Fibroblast of pulmonary artery (primary cell): ENCODE data around the gene DCTN3.

Source experiments
- DNase-seq: peaks from one replicate; pipeline ENCODE4 v3.0.0-alpha.2; 2010; ENCODE audit warnings: low read depth
- H3K4me3 ChIP-seq: replicated peaks from 2 replicates; pipeline ENCODE4 v1.5.1; 2011; ENCODE audit warnings: low read depth, mild to moderate bottlenecking, control low read depth, low read length, moderate library complexity
- TF ChIP-seq, protein P1 (sequence below): IDR thresholded peaks from 2 replicates; pipeline ENCODE4 v1.5.1; 2011; ENCODE audit warnings: mild to moderate bottlenecking, control low read depth, low read length, inconsistent platforms; ENCODE audit errors: missing control alignments

Gene DCTN3

GRCh38 chr9:34575241-34575640 lies 45.1 kb downstream of the DCTN3 start:
- H3K4me3 ChIP-seq, result no peak overlapping the region
- TF ChIP-seq, protein P1, sequence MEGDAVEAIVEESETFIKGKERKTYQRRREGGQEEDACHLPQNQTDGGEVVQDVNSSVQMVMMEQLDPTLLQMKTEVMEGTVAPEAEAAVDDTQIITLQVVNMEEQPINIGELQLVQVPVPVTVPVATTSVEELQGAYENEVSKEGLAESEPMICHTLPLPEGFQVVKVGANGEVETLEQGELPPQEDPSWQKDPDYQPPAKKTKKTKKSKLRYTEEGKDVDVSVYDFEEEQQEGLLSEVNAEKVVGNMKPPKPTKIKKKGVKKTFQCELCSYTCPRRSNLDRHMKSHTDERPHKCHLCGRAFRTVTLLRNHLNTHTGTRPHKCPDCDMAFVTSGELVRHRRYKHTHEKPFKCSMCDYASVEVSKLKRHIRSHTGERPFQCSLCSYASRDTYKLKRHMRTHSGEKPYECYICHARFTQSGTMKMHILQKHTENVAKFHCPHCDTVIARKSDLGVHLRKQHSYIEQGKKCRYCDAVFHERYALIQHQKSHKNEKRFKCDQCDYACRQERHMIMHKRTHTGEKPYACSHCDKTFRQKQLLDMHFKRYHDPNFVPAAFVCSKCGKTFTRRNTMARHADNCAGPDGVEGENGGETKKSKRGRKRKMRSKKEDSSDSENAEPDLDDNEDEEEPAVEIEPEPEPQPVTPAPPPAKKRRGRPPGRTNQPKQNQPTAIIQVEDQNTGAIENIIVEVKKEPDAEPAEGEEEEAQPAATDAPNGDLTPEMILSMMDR, result no peak
- DNase-seq, result no peak

DNA sequence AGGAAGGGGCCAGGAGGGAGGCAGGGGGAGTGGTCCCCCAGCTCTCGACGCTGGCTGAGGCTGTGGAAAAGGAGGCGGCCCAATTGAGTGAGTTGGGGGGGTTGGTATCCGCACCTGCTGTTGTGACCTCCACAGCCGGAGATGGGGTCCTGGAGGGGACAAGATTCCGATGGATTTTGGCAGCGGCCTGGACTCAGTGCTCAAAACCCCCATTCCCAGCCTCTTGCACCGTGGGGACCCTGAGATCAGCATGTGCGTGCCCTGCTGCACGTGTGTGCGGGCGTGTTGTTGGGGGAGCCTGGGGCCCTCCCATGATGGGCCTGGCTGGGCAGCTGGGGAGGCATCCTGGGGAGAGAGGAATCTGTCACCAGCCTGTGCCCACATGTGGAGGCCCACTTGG lies 45.7 kb downstream of the DCTN3 start:
- DNase-seq, result no peak
- TF ChIP-seq, protein P1, result no peak
- H3K4me3 ChIP-seq, result no peak overlapping the region

DNA sequence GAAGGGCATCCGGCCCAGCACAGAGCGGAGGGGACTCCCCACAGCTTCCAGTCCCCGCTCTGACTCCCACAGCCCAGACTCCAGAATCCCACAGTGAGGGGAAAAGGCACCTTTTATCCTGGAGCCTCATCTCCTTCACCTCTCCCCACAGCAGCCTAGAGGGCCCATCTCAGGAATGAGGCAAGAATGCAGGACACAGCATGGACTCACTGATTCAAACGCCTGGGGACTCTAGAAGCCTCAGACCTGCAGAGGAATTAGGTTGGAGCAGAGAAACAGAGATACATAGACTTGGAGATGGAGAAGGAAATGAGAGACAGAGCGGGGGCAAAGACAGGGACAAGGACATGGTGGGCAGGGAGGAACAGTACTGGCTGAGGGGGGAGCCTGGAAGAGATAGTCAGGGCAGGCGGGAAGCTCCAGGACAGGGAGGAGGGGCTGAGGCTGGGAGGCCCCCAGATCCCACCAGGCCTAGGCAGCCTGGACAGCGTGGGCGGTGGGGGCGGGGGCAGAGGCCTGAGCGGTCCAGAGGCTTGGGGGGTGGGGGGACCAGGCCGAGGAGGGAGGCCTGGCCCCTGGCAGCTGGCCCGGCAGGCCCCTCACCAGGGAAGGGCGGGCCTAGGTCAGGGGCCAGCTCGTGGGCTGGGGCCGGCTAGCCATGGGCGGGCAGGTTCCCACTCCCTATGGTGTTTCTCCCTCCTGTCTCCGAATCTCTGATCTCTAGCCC lies 46.5 kb downstream of the DCTN3 start:
- no peak overlapping the region for H3K4me3 ChIP-seq
- TF ChIP-seq, protein P1, result no peak
- no peak for DNase-seq

DNA sequence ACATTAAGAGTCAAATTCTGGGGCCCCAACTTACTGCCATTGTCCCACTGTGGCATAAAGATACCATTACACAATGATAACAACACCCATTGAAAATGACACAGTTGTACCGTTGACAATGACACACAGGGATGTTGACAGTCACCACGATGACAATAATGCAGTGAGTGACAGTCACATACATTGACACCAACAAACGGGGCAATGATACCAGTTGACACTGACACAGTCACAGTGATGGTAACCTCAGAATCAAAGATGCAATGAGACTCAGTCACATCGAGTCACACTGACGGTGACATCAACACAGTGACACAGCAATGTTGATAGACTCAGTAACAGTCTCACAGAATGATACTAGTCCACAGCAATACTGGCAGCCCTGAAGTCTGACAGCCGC lies 47.7 kb downstream of the DCTN3 start:
- TF ChIP-seq, protein P1, result no peak
- no peak for DNase-seq
- no peak overlapping the region for H3K4me3 ChIP-seq

DNA sequence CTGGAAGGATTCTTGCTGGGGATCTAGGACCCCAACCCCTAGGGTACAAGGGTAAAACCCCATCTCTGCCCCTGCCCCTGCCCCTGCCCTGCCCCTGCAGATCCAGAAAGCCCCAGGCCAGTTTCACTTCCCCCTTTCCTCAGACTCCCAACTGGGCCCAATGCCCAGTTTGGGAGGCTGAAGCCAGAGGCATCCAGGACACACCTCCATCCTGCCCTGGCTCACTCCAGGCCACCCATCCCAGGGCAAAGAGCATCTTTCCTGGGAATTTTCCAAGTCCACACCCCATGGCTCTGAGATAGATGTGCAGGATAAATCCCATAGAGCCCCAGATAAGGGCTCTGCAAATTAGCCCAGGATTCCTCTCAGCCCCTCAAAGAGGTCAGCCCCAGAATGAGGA lies 48.2 kb downstream of the DCTN3 start:
- TF ChIP-seq, protein P1, result no peak
- DNase-seq, result no peak
- no peak overlapping the region for H3K4me3 ChIP-seq

- H3K4me3 ChIP-seq, result no peak overlapping the region
- TF ChIP-seq, protein P1, result no peak
- DNase-seq, result peak; percentile 30
Measured at GRCh38 chr9:34571481-34571810, 48.8 kb downstream of the DCTN3 start.

- no peak overlapping the region for H3K4me3 ChIP-seq
- no peak for DNase-seq
- TF ChIP-seq, protein P1, result no peak
Measured at GRCh38 chr9:34570809-34571480, 49.4 kb downstream of the DCTN3 start.
